ENCODE results near the gene SERPINA12. TPM values are rescaled to one million over a fixed set of nuclear protein-coding genes. Genes with fewer than 3 reads are reported as not detected.

The SERPINA12 gene
- polyA plus RNA-seq, 1 donor (not counting 4 experiments of a cell fraction or from before 2014, with no cell fraction given), result 0.26 TPM

DNA sequence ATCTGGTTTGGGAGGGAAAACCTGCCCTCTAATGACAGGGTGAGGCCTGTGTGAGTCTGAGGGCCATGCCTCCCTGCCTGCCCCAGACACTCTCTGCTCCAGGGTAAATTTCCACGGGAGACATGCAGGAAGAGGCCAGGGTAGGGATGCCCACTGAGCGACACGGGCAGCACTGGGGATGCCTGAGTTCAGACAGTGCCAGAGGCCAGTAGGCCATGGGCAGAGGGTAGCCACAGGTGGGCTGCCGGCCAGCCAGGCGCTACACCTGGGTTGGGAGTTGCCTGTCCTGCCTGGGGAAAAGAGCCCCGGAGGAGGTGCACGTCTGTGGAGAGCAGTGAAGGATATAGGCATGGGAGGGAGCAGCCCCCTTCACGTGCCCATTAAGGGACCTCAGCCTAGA is 3.6 kb downstream of the SERPINA12 start:
- H3K36me3 ChIP-seq (ENCODE audit: control insufficient read depth in 2 of 2, extremely low read depth in 1 of 2, insufficient read depth in 2 of 2, low read length in 2 of 2), result no peaks in the 10 kb centered on the region
- H3K9me3 ChIP-seq (ENCODE audit: control insufficient read depth, low read depth, low read length), result no peaks in the 10 kb centered on the region
- FAIRE-seq (no peak), DNase-seq (ENCODE audit: low read depth, low spot score) (no peak)
- H3K27ac ChIP-seq (ENCODE audit: control insufficient read depth, insufficient read depth, low read length), result no peak overlapping the region
- no peak overlapping the region for H3K9ac ChIP-seq (ENCODE audit: control insufficient read depth, extremely low read depth, insufficient read depth, low read length)
- H2AFZ ChIP-seq (ENCODE audit: control insufficient read depth, low read length), result no peak overlapping the region
- no peaks in the 10 kb centered on the region for H3K79me2 ChIP-seq (ENCODE audit: control insufficient read depth, insufficient read depth, low read length)
- H4K20me1 ChIP-seq (ENCODE audit: control insufficient read depth, extremely low read depth, insufficient read depth, low read length), result no peaks in the 10 kb centered on the region
- TF ChIP-seq EZH2 (IDR thresholded peaks at IDR 0.05; ENCODE audit: low read length) (no peak), CTCF (optimal IDR thresholded peaks at IDR 0.05 in 1 of 3, IDR thresholded peaks at IDR 0.05 in 1 of 3, conservative IDR thresholded peaks at IDR 0.05 in 1 of 3; ENCODE audit: extremely low read depth in 1 of 3, insufficient read depth in 2 of 3, low read length in 3 of 3) (no peak)
- no peaks in the 10 kb centered on the region for H3K4me1 ChIP-seq (ENCODE audit: control insufficient read depth, extremely low read depth, insufficient read depth, low read length)
- dilution Hi-C loops (cut with MboI; ENCODE audit: extremely low pct_ligation_motif_present, low sequenced_read_pairs), result no loop called here
- H3K4me2 ChIP-seq (ENCODE audit: control insufficient read depth, extremely low read depth, insufficient read depth, low read depth, low read length), result no peak overlapping the region
- H3K27me3 ChIP-seq (ENCODE audit: control insufficient read depth, extremely low read depth, insufficient read depth, low read length), result no peaks in the 10 kb centered on the region
- H3K4me3 ChIP-seq (ENCODE audit: control insufficient read depth in 2 of 3, extremely low read depth in 1 of 3, insufficient read depth in 2 of 3, low read depth in 1 of 3, low read length in 3 of 3), result no peak overlapping the region
- no peaks in the 10 kb centered on the region for H3K9me1 ChIP-seq (ENCODE audit: control insufficient read depth, extremely low read depth, insufficient read depth, low read length)

- no peak overlapping the region for H3K9ac ChIP-seq (ENCODE audit: control insufficient read depth, extremely low read depth, insufficient read depth, low read length)
- FAIRE-seq (no peak), DNase-seq (ENCODE audit: low read depth, low spot score) (no peak)
- H3K4me3 ChIP-seq (ENCODE audit: control insufficient read depth in 2 of 3, extremely low read depth in 1 of 3, insufficient read depth in 2 of 3, low read depth in 1 of 3, low read length in 3 of 3), result no peak overlapping the region
- H3K4me1 ChIP-seq (ENCODE audit: control insufficient read depth, extremely low read depth, insufficient read depth, low read length), result no peaks in the 10 kb centered on the region
- no peaks in the 10 kb centered on the region for H4K20me1 ChIP-seq (ENCODE audit: control insufficient read depth, extremely low read depth, insufficient read depth, low read length)
- H3K9me3 ChIP-seq (ENCODE audit: control insufficient read depth, low read depth, low read length), result no peaks in the 10 kb centered on the region
- TF ChIP-seq EZH2 (IDR thresholded peaks at IDR 0.05; ENCODE audit: low read length) (no peak), CTCF (optimal IDR thresholded peaks at IDR 0.05 in 1 of 3, IDR thresholded peaks at IDR 0.05 in 1 of 3, conservative IDR thresholded peaks at IDR 0.05 in 1 of 3; ENCODE audit: extremely low read depth in 1 of 3, insufficient read depth in 2 of 3, low read length in 3 of 3) (no peak)
- H3K9me1 ChIP-seq (ENCODE audit: control insufficient read depth, extremely low read depth, insufficient read depth, low read length), result no peaks in the 10 kb centered on the region
- dilution Hi-C loops (cut with MboI; ENCODE audit: extremely low pct_ligation_motif_present, low sequenced_read_pairs), result no loop called here
- H3K79me2 ChIP-seq (ENCODE audit: control insufficient read depth, insufficient read depth, low read length), result no peaks in the 10 kb centered on the region
- no peaks in the 10 kb centered on the region for H3K27me3 ChIP-seq (ENCODE audit: control insufficient read depth, extremely low read depth, insufficient read depth, low read length)
- H3K36me3 ChIP-seq (ENCODE audit: control insufficient read depth in 2 of 2, extremely low read depth in 1 of 2, insufficient read depth in 2 of 2, low read length in 2 of 2), result no peaks in the 10 kb centered on the region
- no peak overlapping the region for H3K27ac ChIP-seq (ENCODE audit: control insufficient read depth, insufficient read depth, low read length)
- H2AFZ ChIP-seq (ENCODE audit: control insufficient read depth, low read length), result no peak overlapping the region
- H3K4me2 ChIP-seq (ENCODE audit: control insufficient read depth, extremely low read depth, insufficient read depth, low read depth, low read length), result no peak overlapping the region
Measured at GRCh38 chr14:94505206-94505605, 4.1 kb downstream of the SERPINA12 start.

Data from keratinocyte (primary cell).